Astrocyte of the cerebellum (primary cell): ENCODE measurements around the gene SPATA31E1.
"Not testable (repeated sequence)": the region's sequence is repeated elsewhere in the genome, so short reads cannot be mapped to it uniquely, and the experiment has no call there.

ENCODE experiments used
- DNase-seq: peaks from one replicate; pipeline ENCODE4 v3.0.0-alpha.2; 2011; ENCODE audit warnings: low read depth
- H3K4me3 ChIP-seq: 2 replicates; pipeline ENCODE4 v1.5.1; 2011; ENCODE audit warnings: mild to moderate bottlenecking, low read depth, low read length, moderate library complexity
- in situ Hi-C: cut with HindIII; loops from 2 replicates; pipeline ENCODE4 v1.10.0; 2017; ENCODE audit warnings: low sequenced_read_pairs
- TF ChIP-seq, protein P1 (sequence below): IDR thresholded peaks from 2 replicates; pipeline ENCODE4 v1.5.1; 2012; ENCODE audit warnings: low read length, low read depth, moderate library complexity, mild to moderate bottlenecking; ENCODE audit errors: missing control alignments

SPATA31E1 gene

GRCh38 chr9:87892956-87893355, 10.3 kb downstream of the SPATA31E1 start:
- in situ Hi-C loops = no loop called here
- TF ChIP-seq, protein P1, sequence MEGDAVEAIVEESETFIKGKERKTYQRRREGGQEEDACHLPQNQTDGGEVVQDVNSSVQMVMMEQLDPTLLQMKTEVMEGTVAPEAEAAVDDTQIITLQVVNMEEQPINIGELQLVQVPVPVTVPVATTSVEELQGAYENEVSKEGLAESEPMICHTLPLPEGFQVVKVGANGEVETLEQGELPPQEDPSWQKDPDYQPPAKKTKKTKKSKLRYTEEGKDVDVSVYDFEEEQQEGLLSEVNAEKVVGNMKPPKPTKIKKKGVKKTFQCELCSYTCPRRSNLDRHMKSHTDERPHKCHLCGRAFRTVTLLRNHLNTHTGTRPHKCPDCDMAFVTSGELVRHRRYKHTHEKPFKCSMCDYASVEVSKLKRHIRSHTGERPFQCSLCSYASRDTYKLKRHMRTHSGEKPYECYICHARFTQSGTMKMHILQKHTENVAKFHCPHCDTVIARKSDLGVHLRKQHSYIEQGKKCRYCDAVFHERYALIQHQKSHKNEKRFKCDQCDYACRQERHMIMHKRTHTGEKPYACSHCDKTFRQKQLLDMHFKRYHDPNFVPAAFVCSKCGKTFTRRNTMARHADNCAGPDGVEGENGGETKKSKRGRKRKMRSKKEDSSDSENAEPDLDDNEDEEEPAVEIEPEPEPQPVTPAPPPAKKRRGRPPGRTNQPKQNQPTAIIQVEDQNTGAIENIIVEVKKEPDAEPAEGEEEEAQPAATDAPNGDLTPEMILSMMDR = no peak
- H3K4me3 ChIP-seq = no peak overlapping the region
- no peak for DNase-seq

DNA sequence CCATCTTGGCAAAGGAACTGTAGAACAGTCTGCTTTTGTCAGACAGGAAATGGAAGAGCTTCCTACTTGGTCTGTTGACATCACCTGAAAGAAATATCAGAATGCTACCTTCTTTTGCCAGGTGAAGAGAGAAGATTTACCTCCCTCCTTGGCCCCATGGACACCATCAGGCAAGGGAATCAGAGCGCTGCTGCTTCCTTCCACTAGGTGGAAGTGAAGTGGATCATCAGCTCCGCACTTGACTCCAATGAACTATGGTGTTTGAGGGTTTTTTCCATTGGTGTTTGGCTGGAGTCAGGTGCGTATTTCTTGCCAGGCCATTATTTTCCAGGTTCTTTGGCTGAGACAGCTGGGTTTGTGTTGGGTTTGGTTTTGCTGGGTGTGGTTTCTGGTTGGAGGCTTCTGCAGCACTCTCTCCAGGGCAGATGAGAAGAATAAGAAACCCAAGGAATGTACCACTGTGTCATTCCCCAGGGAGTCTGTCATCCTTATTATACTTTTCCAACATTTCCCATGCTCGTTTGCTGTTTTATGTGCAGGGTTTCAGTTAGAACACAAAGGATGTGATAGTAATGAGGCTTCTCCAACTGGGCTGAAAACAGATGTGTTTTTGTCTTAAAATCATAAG, 12.4 kb downstream of the SPATA31E1 start:
- DNase-seq = no peak
- TF ChIP-seq, protein P1 = peak; percentile 5
- in situ Hi-C loops = no loop called here
- H3K4me3 ChIP-seq = no peak overlapping the region

- TF ChIP-seq, protein P1 = no peak
- no peak overlapping the region for H3K4me3 ChIP-seq
- in situ Hi-C loops = no loop called here
- no peak for DNase-seq
These were observed 14.2 kb downstream of the SPATA31E1 start for GRCh38 chr9:87896891-87897290.

DNA sequence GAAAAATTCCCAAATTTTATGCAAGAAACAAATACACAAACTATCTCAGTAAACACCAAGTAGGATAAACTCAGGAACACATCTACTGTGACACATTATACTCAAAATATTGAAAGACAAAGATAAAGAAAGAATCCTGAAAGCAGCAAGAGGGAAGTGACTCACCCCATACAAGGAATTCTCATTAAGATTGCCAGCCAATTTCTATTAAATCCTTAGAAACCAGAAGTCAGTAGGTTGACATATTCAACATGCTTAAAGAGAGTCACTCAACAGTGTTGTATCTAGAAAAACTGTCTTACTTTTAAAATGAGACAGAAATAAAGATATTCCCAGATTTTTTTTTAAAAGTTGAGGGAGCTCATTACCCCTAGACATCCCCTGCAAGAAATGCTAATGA, 15.5 kb downstream of the SPATA31E1 start:
- DNase-seq = no peak
- TF ChIP-seq, protein P1 = no peak
- in situ Hi-C loops = no loop called here
- H3K4me3 ChIP-seq = no peak overlapping the region

GRCh38 chr9:87902371-87902770, 19.7 kb downstream of the SPATA31E1 start:
- H3K4me3 ChIP-seq, DNase-seq, in situ Hi-C loops: not testable (repeated sequence)

- no peak for DNase-seq
- TF ChIP-seq, protein P1 = no peak
- in situ Hi-C loops = no loop called here
- H3K4me3 ChIP-seq = no peak overlapping the region
These were observed 26.8 kb downstream of the SPATA31E1 start for GRCh38 chr9:87909310-87910041.

DNA sequence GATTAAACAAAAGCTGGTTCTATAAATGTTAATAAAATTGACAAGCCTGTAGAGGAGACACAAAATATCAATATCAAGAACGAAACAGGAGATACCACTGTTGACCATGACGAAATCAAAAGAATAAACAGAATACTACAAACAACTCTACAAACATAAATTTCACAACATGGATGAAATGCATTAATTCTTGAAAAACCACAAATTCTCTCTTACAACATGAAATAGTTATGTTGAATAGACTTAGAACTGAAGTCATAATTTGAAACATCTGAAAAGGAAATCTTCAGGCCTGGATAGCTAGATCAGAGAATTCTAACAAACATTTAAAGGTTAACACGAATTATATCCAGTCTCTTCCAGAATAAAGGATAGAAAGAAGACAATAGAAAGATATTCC, 28.1 kb downstream of the SPATA31E1 start:
- H3K4me3 ChIP-seq = no peak overlapping the region
- TF ChIP-seq, protein P1 = no peak
- DNase-seq = no peak
- in situ Hi-C loops = no loop called here

- in situ Hi-C loops, H3K4me3 ChIP-seq, DNase-seq: not testable (repeated sequence)
These were observed 35.0 kb downstream of the SPATA31E1 start, which contains the start of gene SPATA31C1 for GRCh38 chr9:87917662-87918061. Gene SPATA31C1 (plus strand): TSS chr9:87917962.

DNA sequence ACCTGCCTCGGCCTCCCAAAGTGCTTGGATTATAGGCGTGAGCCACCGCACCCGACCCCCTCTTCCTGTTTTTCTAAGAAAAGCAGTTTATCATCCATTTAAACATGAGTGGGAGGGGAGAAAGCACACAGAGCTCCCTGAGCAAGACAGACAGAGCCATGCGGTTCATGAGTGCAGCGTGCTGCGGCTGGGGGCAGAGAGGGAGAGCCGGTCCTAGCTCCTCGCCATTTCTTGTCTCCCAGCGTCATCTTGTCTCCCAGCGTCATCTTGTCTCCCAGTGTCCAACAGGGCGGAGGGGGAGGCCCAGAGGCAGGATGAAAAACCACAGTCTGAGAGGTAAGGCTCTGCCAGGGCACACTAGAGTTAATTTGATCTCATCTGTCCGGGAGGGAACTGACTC, 36.3 kb downstream of the SPATA31E1 start:
- H3K4me3 ChIP-seq, in situ Hi-C loops, DNase-seq: not testable (repeated sequence)

- H3K4me3 ChIP-seq, in situ Hi-C loops, DNase-seq: not testable (repeated sequence)
These were observed 38.9 kb downstream of the SPATA31E1 start for GRCh38 chr9:87921561-87921960.
